HepG2 (cell line): ENCODE data around the gene SYCP2. TPM values are rescaled to one million over a fixed set of nuclear protein-coding genes. Genes with fewer than 3 reads are reported as not detected.

Experiments
- ATF7-NPFF ChIP-seq: sonication (generic); formaldehyde crosslinking; IDR thresholded peaks from 2 replicates; pipeline ENCODE4 v1.8.1; 2023; ENCODE audit warnings: mild to moderate bottlenecking, low read depth, missing genetic modification reagents, moderate library complexity
- GTF3A ChIP-seq: sonication (generic); formaldehyde crosslinking; conservative IDR thresholded peaks from 2 replicates; pipeline ENCODE4 v1.4.0; 2020; ENCODE audit warnings: mild to moderate bottlenecking, missing genetic modification reagents
- HMGXB3 ChIP-seq: sonication (generic); formaldehyde crosslinking; IDR thresholded peaks from 2 replicates; pipeline ENCODE4 v1.4.0; 2020; ENCODE audit warnings: missing genetic modification reagents, borderline replicate concordance
- NAIF1 ChIP-seq: sonication (generic); formaldehyde crosslinking; IDR thresholded peaks from 2 replicates; pipeline ENCODE4 v1.5.0; 2020; ENCODE audit warnings: mild to moderate bottlenecking, missing genetic modification reagents, borderline replicate concordance
- POGK ChIP-seq: sonication (generic); formaldehyde crosslinking; conservative IDR thresholded peaks from 2 replicates; pipeline ENCODE4 v1.8.0; 2022; ENCODE audit warnings: mild to moderate bottlenecking, moderate library complexity, missing genetic modification reagents
- REXO4 ChIP-seq: sonication (generic); formaldehyde crosslinking; IDR thresholded peaks from 2 replicates; pipeline ENCODE4 v1.8.0; 2022; ENCODE audit warnings: missing genetic modification reagents, mild to moderate bottlenecking, borderline replicate concordance
- RFXANK ChIP-seq: IDR thresholded peaks from 2 replicates; pipeline ENCODE4 v1.6.1; 2016
- ZBED4 ChIP-seq: sonication (generic); formaldehyde crosslinking; IDR thresholded peaks from 2 replicates; pipeline ENCODE4 v1.4.0; 2020; ENCODE audit warnings: missing genetic modification reagents, borderline replicate concordance
- ZBTB44 ChIP-seq: sonication (generic); formaldehyde crosslinking; IDR thresholded peaks from 2 replicates; pipeline ENCODE4 v1.4.0; 2020; ENCODE audit warnings: missing genetic modification reagents
- ZNF224 ChIP-seq: sonication (generic); formaldehyde crosslinking; IDR thresholded peaks from 2 replicates; pipeline ENCODE4 v1.5.0; 2020; ENCODE audit warnings: mild to moderate bottlenecking, missing genetic modification reagents
- ZNF3 ChIP-seq: IDR thresholded peaks from 2 replicates; pipeline ENCODE4 v1.7.0; 2017; ENCODE audit warnings: inconsistent platforms
- ZNF501 ChIP-seq: sonication (generic); formaldehyde crosslinking; IDR thresholded peaks from 2 replicates; pipeline ENCODE4 v1.5.1; 2020; ENCODE audit warnings: mild to moderate bottlenecking, moderate library complexity, missing genetic modification reagents
- ZSCAN22 ChIP-seq: sonication (generic); formaldehyde crosslinking; IDR thresholded peaks from 2 replicates; pipeline ENCODE4 v1.4.0; 2020; ENCODE audit warnings: mild to moderate bottlenecking, missing genetic modification reagents
- ZUFSP ChIP-seq: sonication (generic); formaldehyde crosslinking; IDR thresholded peaks from 2 replicates; pipeline ENCODE4 v1.9.0; 2021; ENCODE audit warnings: missing genetic modification reagents, mild to moderate bottlenecking, borderline replicate concordance
- polyA plus RNA-seq, 8 experiments: library from polyadenylated mRNA; depleted of rRNA in 3 of 8; stranded (reverse) in 7 of 8; unstranded in 1 of 8; fragments of >200 nt; fragmentation: Illumina TruSeq in 4 of 8; extraction: Trizol in 4 of 8; gene quantifications; 2 replicates each; pipeline versions ENCODE4 v1.2.1 to v1.2.3, GENCODE V29; 2011 to 2016; ENCODE audit warnings: low read depth in 4 of 8, missing spikeins in 1 of 8, mixed read lengths in 1 of 8; ENCODE audit not compliant: insufficient read depth in 1 of 8
- total RNA-seq, 5 experiments: library from RNA; depleted of rRNA; stranded (reverse); fragments of >200 nt; fragmentation: Illumina TruSeq; extraction: Trizol; gene quantifications; 2 replicates each; pipeline ENCODE4 v1.2.3, GENCODE V29; 2016; ENCODE audit warnings: low read depth in 1 of 5

SYCP2 gene
- total and polyA plus RNA-seq, 2 of the 13 experiments (the other 11 are each of a cell fraction or from before 2014, with no cell fraction given) = 0.07 to 0.24 TPM

- TF ChIP-seq ZBTB44 (CRISPR knock-in tag) (no peak), HMGXB3 (CRISPR knock-in tag) (no peak), ZBED4 (CRISPR knock-in tag) (no peak), ZNF501 (no peak), RFXANK (CRISPR knock-in tag) (no peak), POGK (CRISPR knock-in tag) (no peak), ZUFSP (CRISPR knock-in tag) (no peak), REXO4 (CRISPR knock-in tag) (no peak), ATF7-NPFF (no peak), ZSCAN22 (CRISPR knock-in tag) (no peak), NAIF1 (CRISPR knock-in tag) (no peak), GTF3A (no peak), ZNF224 (CRISPR knock-in tag) (no peak), ZNF3 (no peak)
These were observed 42.8 kb upstream of the SYCP2 start (continued) for GRCh38 chr20:59976156-59976782.
